Measurements from ENCODE around the gene PPIL6. TPM values are rescaled to one million over a fixed set of nuclear protein-coding genes. Genes with fewer than 3 reads are reported as not detected.

The PPIL6 gene
- total and polyA plus RNA-seq, 2 donors (not counting 1 experiment from before 2014, with no cell fraction given), result 0.85 to 1.8 TPM

GRCh38 chr6:109477184-109477583 is 36.8 kb upstream of the PPIL6 start:
- peaks cover 18% of the 10 kb centered on the region for H4K20me1 ChIP-seq (ENCODE audit: control insufficient read depth, insufficient read depth, low read length, poor library complexity, severe bottlenecking)
- peaks cover 64 to 69% of the 10 kb centered on the region in 2 donors for H3K4me1 ChIP-seq (ENCODE audit: control insufficient read depth in 2 of 2, insufficient read depth in 2 of 2, low read length in 2 of 2)
- peak overlapping the region; percentile 84 for H3K27ac Mint-ChIP-seq

GRCh38 chr6:109475625-109476024 is 35.2 kb upstream of the PPIL6 start:
- intact Hi-C loops (cut with micrococcal nuclease), result no loop called here
- Histone ChIP-seq H3K4me2 (replicated peaks; ENCODE audit: low read depth, low read length, poor library complexity, severe bottlenecking) (no peak overlapping the region), H3K9me3 (ENCODE audit: control extremely low read depth in 1 of 3, control insufficient read depth in 2 of 3, insufficient read depth in 1 of 3, low read length in 2 of 3) (no peaks in the 10 kb centered on the region), H3K36me3 (replicated peaks in 1 of 2; ENCODE audit: control extremely low read depth in 1 of 2, control insufficient read depth in 1 of 2, extremely low read depth in 1 of 2, insufficient read depth in 2 of 2, low read length in 1 of 2) (peaks cover 1 to 66% of the 10 kb centered on the region in 2 experiments), H3K4me1 (ENCODE audit: control insufficient read depth in 2 of 2, insufficient read depth in 2 of 2, low read length in 2 of 2) (peaks cover 57 to 62% of the 10 kb centered on the region in 2 donors), H3K9ac (ENCODE audit: low read length) (no peak overlapping the region), H4K20me1 (ENCODE audit: control insufficient read depth, insufficient read depth, low read length, poor library complexity, severe bottlenecking) (peaks cover 33% of the 10 kb centered on the region), H3K27me3 (replicated peaks in 1 of 4; ENCODE audit: control extremely low read depth in 1 of 4, control insufficient read depth in 3 of 4, insufficient read depth in 4 of 4, low read length in 3 of 4) (no peaks in the 10 kb centered on the region), H3K79me2 (ENCODE audit: control insufficient read depth, insufficient read depth, low read length) (peaks cover 86% of the 10 kb centered on the region), H3K4me3 (ENCODE audit: control extremely low read depth in 1 of 5, extremely low read depth in 1 of 5, insufficient read depth in 1 of 5, low read depth in 2 of 5, low read length in 4 of 5) (no peak overlapping the region), H3K27ac (ENCODE audit: low read length in 2 of 2) (peak overlapping the region in 1 of 2 donors; percentile 35), H2AFZ (ENCODE audit: insufficient read depth, low read depth, low read length, poor library complexity, severe bottlenecking) (no peak overlapping the region)
- ChIA-PET CTCF (no interaction called here), POLR2A (no interaction called here)
- no peak for ATAC-seq (ENCODE audit: low read depth)
- Mint-ChIP-seq H3K27me3 (no peaks in the 10 kb centered on the region), H3K4me1 (peaks cover 80% of the 10 kb centered on the region), H3K27ac (no peak overlapping the region), H3K9me3 (ENCODE audit: insufficient read depth) (no peaks in the 10 kb centered on the region), H3K4me3 (no peak overlapping the region)
- no peak for DNase-seq
- TF ChIP-seq CTCF (IDR thresholded peaks at IDR 0.05) (no peak), EZH2 (IDR thresholded peaks at IDR 0.05; ENCODE audit: borderline replicate concordance, insufficient read depth, low read depth, low read length, poor library complexity, severe bottlenecking) (no peak)
- WGBS (ENCODE audit: insufficient coverage), result no CpG with 5 or more reads among the region's 2 CpGs

More at GRCh38 chr6:109477184-109477583, 36.8 kb upstream of the PPIL6 start:
- H3K4me3 Mint-ChIP-seq, result peak overlapping the region; percentile 86
- H3K4me2 ChIP-seq (replicated peaks; ENCODE audit: low read depth, low read length, poor library complexity, severe bottlenecking), result peak overlapping the region; percentile 91
- H3K79me2 ChIP-seq (ENCODE audit: control insufficient read depth, insufficient read depth, low read length), result peaks cover 86% of the 10 kb centered on the region
- H3K27ac ChIP-seq (ENCODE audit: low read length in 2 of 2), result peak overlapping the region in 1 of 2 donors; percentile 81
- H3K9me3 Mint-ChIP-seq (ENCODE audit: insufficient read depth), result no peaks in the 10 kb centered on the region
- peak overlapping the region; percentile 68 for H3K9ac ChIP-seq (ENCODE audit: low read length)
- H3K36me3 ChIP-seq (replicated peaks in 1 of 2; ENCODE audit: control extremely low read depth in 1 of 2, control insufficient read depth in 1 of 2, extremely low read depth in 1 of 2, insufficient read depth in 2 of 2, low read length in 1 of 2), result peaks cover 6 to 64% of the 10 kb centered on the region in 2 experiments
- H3K9me3 ChIP-seq (ENCODE audit: control extremely low read depth in 1 of 3, control insufficient read depth in 2 of 3, insufficient read depth in 1 of 3, low read length in 2 of 3), result no peaks in the 10 kb centered on the region
- intact Hi-C loops (cut with micrococcal nuclease), result no loop called here
- TF ChIP-seq CTCF (IDR thresholded peaks at IDR 0.05) (no peak), EZH2 (IDR thresholded peaks at IDR 0.05; ENCODE audit: borderline replicate concordance, insufficient read depth, low read depth, low read length, poor library complexity, severe bottlenecking) (no peak)
- WGBS (ENCODE audit: insufficient coverage), result 100% methylated on average over 1 of the region's 2 CpGs
- no peaks in the 10 kb centered on the region for H3K27me3 ChIP-seq (replicated peaks in 1 of 4; ENCODE audit: control extremely low read depth in 1 of 4, control insufficient read depth in 3 of 4, insufficient read depth in 4 of 4, low read length in 3 of 4)
- peak overlapping the region in 2 of 5 experiments; percentile 12 to 34 for H3K4me3 ChIP-seq (ENCODE audit: control extremely low read depth in 1 of 5, extremely low read depth in 1 of 5, insufficient read depth in 1 of 5, low read depth in 2 of 5, low read length in 4 of 5)
- no peak for ATAC-seq (ENCODE audit: low read depth)
- no peaks in the 10 kb centered on the region for H3K27me3 Mint-ChIP-seq
- no peak overlapping the region for H2AFZ ChIP-seq (ENCODE audit: insufficient read depth, low read depth, low read length, poor library complexity, severe bottlenecking)
- ChIA-PET POLR2A (no interaction called here), CTCF (interaction anchor here (1.1 kb wide), 1 partner anchor 18 kb away, joined by 3 read pairs; no protein-coding TSS in a partner anchor)
- peaks cover 82% of the 10 kb centered on the region for H3K4me1 Mint-ChIP-seq
- DNase-seq, result no peak
